Right renal pelvis (tissue), 4 donors: ENCODE data around the gene SMOC2. TPM values are rescaled to one million over a fixed set of nuclear protein-coding genes. Genes with fewer than 3 reads are reported as not detected.
"Not testable (repeated sequence)": the region's sequence is repeated elsewhere in the genome, so short reads cannot be mapped to it uniquely, and the experiment has no call there.

Experiments
- DNase-seq, 4 donors: peaks; one replicate each; pipeline ENCODE4 v3.0.0-alpha.2; 2013; ENCODE audit warnings: low read depth in 4 of 4, low spot score in 3 of 4, missing footprints in 1 of 4
- polyA plus RNA-seq, 4 donors: library from polyadenylated mRNA; unstranded; fragments of 120-200 nt; gene quantifications; one replicate each; pipeline ENCODE4 v1.2.1, GENCODE V29; 2013; ENCODE audit not compliant: insufficient read length in 4 of 4

SMOC2 gene
- polyA plus RNA-seq, 4 donors = 23.5 to 36.5 (median 30.9) TPM

DNA sequence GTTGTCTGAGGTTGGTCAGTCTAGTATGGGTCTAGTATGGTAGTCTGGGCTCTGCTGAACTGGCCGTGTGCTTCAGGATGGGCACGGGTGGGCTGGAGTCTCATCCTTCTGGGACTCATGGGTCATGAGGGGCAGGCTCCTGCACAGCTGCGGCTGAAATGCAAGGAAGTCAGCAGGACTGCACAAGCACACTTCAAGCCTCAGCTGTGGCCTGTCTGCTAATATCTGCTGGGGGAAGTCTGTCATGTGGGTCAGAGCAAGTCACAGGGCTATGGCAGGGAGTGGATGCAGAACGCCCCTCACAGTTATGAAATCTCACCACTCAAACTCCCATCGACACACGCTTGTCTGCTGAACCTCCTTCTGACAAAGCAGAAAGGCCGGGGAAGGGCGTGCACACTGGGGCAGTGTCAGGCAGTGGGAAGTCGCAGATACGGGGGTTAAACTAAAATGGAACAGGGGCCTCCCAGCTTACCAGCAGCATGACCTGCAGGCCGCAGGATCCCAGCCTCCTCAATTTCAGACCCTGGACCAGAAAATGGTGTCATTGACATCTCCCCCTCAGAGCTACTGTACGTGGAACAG is 229.5 kb downstream of the SMOC2 start:
- DNase-seq = no peak

DNA sequence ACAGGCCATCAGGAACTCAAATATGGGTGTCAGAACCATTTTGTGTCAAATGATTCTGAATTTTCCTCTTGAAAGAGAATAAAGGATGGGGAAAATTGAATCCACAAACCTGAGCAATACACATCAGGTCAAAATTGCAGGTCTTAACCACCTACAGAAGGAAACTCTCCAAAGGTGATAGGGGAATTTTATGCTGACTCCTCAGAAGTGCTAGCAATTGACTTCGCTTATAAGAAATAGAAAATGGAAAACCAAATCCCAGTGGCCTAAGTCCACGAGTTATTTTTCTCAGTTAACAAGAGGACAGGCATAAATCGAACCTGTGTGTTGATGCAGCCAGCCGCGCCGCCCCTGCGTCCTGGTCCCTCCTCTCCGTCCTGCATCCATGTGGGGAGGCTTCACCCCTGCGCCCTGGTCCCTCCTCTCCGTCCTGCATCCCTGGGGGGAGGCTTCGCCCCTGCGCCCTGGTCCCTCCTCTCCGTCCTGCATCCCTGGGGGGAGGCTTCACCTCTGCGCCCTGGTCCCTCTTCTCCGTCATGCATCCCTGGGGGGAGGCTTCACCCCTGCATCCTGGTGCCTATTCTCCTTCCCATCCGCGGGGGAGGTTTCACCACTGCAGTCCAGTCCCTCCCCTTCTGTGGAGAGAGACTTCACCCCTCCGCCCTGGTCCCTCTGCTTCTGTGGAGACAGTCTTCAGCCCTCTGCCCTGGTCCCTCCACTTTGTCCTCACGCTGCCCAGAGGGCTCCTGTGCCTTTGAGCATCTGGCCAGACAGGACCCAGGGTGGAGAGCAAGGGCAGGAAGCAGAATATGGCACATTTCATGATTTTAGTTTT is 230.3 kb downstream of the SMOC2 start:
- no peak for DNase-seq

DNA sequence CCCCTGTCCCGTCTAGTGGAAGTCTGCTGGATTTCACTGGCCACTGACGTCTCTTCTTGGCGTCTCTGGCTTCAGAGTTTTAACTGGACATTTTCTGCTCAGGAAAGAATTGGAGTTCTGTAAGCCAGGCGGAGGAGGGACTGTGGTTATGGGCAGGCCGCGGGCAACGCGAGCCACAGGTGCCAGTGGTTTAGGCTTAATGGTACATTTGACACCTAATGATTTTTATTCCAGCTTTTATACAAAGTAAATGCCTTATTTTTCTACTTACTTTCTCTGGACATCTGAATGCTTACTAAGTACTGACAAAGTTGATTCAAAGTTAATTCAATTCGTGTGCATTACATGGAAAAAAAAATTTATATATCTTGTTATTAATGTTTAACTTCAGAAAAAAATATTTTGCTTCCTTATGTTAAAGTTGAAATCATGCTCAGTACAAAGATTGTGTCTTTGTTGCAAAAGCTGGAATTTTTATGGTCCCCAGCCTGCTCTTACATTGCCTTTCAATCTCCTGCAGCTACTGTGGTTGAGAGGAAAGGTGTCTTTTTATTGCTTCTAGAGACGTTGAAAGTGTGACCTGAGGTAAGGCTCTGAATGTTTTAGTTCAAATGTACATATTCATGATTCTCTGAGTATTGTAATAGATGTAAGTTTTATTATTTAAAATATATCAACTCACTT is 231.0 kb downstream of the SMOC2 start:
- DNase-seq = no peak

DNA sequence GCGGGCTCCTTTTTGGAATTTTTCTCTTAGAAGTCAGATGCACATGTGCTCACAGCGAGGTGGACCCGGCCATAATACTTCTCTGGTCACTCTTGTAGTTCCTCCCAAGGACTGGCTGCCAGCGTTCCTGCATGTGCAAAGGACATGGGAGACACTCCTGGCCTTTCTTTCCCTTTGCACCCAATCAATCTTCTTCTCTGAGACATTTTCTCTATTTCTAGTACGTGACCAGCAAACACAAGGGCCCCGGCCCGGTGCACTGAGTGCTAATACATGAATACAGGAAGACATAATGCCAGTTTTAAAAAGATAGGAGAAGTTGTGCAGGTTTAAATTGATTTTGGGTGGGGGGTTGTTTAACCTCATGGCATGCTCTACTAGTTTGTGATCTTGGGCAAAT is 233.6 kb downstream of the SMOC2 start:
- DNase-seq = no peak

DNA sequence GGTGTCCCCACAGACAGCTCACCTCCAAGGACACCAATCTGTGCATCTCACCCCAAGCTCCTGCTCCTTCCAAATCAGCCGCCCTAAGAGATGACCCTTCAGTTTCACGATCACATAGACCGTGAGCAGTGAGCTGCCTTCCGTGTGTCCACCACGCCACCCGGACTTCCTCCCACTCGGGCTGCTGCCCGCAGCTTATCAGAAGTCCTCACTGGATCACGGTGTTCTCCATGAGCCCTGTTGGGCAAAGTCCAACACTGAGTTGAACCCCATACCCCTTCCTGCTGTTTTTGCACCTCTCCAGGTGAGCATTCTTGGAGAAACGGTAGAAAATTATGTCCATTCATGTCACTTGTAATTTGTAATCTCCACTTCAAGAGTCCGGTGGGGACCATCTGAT is 234.4 kb downstream of the SMOC2 start:
- DNase-seq = no peak

DNA sequence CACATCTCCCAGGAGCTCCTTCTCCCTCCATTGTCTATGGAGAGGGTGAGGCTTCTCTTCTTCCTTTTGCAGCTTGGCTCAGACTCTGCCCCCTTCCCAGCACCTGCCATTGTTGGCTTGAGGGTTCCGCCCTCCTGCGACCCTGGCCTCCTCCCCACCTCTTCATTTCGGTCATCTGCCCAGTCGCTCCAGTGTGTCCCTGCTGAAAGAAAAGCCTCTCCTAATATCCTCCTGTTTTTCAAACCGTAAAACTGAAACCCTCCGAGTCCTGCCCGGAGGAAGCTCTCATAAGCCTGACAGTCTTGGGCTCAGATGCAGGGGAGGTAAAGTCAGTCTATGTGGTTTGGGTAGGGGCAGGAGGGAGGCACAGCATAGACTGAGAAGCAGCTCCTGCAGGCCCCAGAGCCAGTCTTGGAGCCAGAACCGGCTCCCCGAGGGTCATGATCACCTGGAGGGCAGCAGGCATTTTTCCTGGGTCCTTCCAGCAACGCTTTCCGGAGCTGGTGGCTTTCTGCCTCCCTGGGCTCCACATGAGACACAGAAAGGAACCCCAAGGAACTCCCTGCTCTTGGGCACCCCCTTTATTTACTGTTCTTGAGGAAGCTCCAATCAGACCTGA is 235.1 kb downstream of the SMOC2 start:
- no peak for DNase-seq

DNA sequence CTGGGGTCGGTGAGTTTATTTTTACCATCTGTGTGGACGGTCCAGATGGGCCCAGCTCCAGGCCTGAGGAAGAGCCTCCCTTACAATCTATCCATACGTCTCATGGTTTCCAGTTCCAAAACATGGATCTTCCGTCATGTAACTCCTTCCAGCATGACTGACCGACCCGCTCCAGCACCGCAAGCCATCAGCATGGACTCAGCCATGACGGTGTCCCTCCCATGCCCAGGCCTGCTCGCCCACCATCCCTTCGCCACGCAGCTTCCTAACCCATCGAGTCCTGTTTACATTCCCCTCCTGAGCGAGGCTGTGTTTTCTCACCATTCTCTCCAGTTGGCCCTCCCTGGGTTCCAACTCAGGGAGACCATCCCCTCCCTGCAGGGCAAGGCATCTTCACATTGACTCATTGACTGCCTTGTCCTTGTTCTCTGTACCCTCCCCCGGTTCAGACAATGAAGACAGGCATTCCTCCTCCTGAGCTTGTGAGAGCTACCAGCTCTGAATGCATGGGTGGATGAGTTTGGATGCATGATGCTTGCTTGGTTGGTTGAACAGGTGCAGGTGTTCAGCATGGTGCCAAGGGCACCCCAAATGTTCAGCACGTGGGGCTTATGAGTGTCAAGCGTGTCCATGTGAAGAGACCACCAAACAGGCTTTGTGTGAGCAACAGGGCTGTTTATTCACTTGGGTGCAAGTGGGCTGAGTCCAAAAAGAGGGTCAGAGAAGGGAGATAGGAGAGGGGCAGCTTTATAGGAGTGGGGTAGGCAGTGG is 235.8 kb downstream of the SMOC2 start:
- DNase-seq = no peak

DNA sequence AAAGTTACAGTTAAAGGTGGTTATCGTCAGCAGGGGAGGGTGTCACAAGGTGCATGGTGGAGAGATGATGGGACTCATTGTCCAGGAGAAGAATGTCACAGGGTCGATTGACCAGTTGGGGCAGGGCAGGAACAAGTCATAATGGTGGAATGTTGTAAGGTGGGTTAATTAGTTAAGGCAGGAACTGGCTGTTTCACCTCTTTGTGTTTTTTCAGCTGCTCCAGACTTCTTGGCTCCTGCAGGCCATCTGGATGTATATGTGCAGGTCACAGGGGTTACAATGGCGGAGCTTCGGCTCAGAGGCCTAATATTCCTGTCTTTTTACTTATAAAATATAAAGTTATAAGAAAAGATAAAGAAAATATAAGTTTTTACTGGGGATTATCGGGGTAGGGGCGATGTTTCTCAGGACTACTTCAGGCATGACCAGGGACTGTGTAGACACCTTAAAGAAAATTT is 236.4 kb downstream of the SMOC2 start:
- not testable (repeated sequence) for DNase-seq

DNA sequence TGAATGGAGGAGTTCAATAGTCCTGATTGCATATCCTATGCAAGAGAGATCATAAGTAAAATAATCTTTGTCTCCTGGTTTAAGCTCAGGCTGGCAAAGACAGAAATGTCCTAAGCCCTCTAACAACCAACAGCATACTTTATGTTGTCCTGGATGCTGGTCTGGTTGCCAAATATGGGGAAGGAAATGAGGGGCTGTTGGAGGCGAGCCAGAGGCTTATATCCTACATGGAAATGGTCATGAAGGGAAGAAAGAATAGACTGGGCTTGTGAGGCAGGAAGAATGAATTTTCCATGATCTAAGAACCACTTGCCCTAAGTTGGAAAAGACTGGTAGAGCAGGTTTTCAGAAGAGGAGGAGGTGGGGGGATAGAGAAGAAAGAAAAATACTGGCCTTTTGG is 237.1 kb downstream of the SMOC2 start:
- DNase-seq = no peak

DNA sequence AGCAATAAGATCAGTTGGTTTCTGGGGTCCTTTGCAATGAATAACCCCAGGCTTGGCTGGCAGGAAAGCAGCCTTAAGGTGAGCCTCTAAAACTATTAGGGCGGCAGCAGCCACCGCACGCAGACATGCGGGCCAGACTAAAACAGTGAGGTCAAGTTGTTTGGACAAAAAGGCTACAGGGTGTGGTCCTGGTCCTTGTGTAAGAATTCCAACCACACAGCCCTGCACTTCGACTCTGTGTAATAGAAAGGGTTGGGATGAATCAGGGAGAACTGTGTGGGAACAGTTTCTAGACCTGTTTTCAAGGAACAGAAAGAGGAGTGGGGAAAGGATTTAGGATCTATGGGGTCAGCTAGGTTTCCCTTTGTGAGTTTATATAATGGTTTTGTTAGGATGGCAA is 237.6 kb downstream of the SMOC2 start:
- DNase-seq = no peak

DNA sequence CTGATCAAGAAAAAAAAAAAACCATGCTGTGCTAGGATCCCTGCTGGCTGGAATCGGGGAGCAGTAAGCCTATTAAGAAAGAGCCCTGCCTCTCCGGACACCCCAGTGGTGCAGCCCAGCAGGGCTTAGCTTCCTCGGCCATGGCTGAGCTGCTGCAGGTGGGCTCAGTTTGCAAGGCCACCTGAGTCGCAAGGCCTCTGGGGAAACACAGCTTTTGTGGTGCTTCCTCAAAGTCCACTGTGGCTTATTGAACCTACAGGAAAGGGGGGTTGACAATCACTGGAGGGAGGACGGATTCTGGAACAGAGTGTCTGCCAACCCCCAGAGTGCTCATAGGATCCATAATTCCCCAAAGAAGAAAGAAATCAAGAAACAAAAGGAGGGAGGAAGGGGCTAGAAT is 240.8 kb downstream of the SMOC2 start:
- DNase-seq = no peak

DNA sequence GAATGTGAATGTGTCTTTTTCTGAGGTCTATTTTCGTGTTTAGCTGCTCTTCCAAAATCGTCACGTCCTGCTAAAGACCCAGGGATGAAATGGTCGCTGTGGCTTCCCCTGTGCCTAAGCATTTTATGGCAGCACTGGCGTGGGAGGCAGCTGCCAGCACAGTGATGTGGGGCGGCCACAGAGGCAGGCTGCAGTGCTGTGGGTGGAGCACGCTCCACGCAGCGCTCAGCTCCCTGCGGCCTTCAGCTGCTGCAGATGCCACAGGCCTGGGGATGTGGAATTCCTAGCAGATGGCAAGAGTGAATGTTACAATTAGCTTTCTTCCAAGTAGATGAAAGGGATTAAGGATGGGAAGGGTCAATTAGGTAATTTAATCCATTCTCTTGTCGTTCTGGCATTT is 242.6 kb downstream of the SMOC2 start:
- no peak for DNase-seq

DNA sequence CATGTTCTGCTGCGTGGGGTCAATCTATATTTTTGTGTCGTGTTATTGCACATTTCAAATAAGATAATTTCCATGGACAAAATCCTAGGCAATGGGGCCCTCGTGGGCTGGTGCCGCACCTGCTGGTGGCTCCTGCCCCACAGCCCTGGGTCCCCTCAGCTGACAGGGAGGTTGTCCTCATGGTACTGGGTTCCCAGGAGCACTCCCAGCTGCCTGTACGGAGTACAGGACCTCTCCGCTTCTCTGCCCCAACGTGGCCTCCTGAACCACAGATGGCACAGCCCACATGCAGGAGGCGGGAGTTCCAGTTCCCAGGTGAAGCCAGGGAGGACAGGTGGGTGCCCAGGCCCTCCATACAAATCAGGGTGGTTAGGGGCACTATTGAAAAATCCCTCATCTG is 243.5 kb downstream of the SMOC2 start:
- no peak for DNase-seq

DNA sequence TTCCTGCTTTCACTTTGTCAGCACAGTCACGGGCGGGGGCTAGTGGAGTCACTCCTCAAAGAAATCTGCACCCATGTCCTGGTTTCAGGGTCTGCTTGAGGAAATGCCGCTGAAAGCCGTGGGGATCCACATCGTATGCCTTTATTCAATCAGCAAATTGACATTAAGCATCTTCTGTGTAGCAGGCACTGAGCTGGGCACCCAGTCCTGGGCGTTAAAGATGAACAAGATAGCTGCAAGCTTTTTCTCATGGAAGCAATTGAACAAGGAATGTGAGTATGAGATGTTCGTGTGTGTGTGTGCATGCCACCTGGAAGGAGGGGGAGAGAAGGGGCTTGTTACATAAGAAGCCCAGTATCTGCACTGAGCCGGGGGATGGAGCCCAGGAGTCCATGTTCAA is 243.9 kb downstream of the SMOC2 start:
- no peak for DNase-seq

DNA sequence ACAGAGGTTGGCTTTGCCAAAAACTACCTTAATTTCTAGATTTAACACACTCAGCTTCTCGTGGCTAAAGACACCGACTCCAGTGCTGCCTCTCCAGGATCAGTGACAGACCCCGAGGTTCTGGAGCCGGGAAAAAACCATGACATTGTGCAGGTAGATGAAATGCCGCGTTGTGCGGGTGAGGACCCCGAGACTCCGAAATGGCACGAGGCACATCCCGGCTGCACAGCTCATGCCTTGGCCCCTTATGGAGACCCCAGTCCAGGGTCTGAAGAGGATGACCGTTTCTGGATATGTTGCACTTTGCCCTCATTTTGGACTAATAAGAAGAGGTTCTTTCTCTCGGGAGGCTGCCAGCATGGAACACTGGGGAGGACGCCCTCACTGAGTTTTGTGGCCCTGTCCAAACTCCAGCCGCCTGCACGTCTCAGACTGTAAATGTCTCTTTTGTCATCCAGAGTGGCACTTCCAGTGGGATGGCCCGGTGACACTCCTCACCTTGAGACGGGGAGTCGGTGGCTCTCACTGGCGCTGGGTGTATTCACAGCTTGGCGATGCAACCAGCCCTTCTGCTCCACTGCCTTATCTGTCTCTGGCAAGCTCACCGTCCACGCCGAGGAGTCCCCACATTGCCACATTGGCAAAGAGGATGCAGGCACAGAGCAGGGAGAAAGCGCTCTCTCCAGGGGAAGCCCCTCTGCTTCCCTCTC is 245.2 kb downstream of the SMOC2 start:
- no peak for DNase-seq

DNA sequence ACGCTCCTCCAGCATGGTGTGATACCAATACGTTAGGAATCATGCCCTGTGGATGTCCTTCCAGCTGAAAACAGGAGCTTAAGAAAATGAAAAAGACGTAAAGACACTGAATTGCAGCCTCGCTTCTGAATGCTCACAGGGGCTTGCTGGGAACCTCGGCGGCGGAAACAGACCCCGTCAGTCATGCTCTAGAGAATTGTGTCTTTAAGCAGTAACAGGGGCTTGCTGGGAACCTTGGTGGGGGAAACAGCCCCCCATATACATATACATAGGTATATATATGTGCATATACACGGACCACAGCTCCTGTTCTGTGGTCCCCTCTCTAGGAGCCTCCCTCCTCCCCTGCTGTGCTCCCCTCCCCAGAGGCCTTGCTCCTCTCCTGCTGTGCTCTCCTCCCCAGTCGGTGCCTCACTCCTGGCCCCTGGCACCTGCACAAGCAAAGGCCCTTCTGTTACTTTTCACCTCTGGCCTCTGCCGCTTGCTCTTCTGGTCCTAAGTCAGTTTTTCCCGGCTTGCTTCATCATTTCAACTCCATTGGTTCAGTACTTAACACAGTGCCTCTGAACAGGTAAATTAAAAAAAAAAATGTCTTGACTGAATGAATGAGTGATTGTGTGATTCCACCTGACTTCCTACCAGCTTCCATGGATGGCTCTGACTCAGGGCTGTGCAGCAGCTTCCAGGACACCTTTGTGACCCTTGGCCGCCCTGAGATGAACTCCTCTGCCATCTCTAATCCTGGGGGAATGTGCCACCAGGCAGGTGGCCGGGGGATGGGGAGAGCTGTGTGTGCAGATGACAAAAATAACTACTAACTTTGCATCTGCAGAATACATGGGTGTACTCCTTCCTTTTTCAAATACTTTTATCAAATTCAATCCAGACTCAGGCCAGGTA is 246.1 kb downstream of the SMOC2 start:
- DNase-seq = no peak

DNA sequence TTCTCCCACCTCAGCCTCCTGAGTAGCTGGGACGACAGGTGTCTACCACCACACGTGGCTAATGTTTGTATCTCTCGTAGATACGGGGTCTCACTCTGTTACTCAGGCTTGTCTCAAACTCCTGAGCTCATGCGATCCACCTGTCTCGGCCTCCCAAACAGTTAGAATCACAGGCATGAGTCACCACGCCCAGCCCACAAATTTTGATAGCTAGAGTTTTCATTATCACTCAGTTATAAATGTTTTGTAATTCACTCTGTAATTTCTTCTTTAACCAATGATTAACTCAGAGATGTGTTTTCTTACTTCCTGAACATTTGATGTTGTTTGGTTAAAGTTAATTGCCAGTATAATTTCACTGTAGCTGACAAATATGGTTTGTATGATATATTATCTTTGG is 249.3 kb downstream of the SMOC2 start:
- DNase-seq = no peak

DNA sequence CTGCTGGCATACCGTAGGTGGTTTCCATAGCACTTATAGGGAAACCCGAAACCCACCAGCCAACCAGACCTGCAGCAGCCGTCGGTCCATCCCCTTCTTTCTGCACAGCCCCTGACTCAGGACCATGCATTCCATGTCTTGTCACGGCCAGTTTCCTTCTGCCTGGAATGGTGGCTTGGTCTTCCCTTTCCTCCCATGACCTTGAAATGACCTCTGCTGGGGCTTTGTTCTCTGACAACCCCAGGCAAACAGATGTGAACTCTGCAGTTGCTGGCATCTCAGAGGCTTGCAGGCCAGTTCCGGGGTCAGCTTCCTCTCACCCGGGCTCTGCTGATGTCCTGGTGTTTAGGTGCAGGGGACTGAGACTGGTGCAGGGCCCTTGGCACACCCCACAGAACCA is 250.8 kb downstream of the SMOC2 start:
- no peak for DNase-seq
